Central memory CD8-positive, alpha-beta T cell (primary cell): Measurements from ENCODE around the gene PHB1.

Experiments used
- ATAC-seq: fragments of 150-1000 bp; cut with Tn5 transposase; replicated peaks from 2 replicates; pipeline ENCODE4 v1.10.0; 2022; ENCODE audit warnings: mild to moderate bottlenecking, moderate FRiP score, moderate number of reproducible peaks; ENCODE audit not compliant: poor library complexity, severe bottlenecking; ENCODE audit errors: extremely low read depth
- DNase-seq, 2 donors: peaks; one replicate each; pipeline ENCODE4 v3.0.0; 2021; ENCODE audit warnings: low spot score in 2 of 2
- H3K27ac Mint-ChIP-seq: one replicate; pipeline ENCODE4 v1.8.0; 2022; ENCODE audit warnings: low read depth, mild to moderate bottlenecking, moderate library complexity, mixed read lengths
- H3K27me3 Mint-ChIP-seq: one replicate; pipeline ENCODE4 v1.8.0; 2022; ENCODE audit warnings: mixed read lengths
- H3K36me3 Mint-ChIP-seq: one replicate; pipeline ENCODE4 v1.8.0; 2022; ENCODE audit warnings: mild to moderate bottlenecking, moderate library complexity, mixed read lengths; ENCODE audit not compliant: insufficient read depth
- H3K4me1 Mint-ChIP-seq: one replicate; pipeline ENCODE4 v1.8.0; 2022; ENCODE audit warnings: mixed read lengths
- H3K4me3 Mint-ChIP-seq: one replicate; pipeline ENCODE4 v1.8.0; 2022; ENCODE audit warnings: mild to moderate bottlenecking, moderate library complexity, mixed read lengths
- H3K9me3 Mint-ChIP-seq: one replicate; pipeline ENCODE4 v1.8.0; 2022; ENCODE audit warnings: mixed read lengths

PHB1 gene

GRCh38 chr17:49414622-49415350 is at the start of gene PHB1:
TSS of gene PHB1 (minus strand) at chr17:49414882. CDS start at chr17:49413264, 1,618 bp downstream.
- Mint-ChIP-seq H3K27ac (peak within 1 kb of the TSS; percentile 79), H3K36me3 (peaks cover 27% of the 10 kb centered on the region), H3K4me3 (peak within 1 kb of the TSS; percentile 90), H3K27me3 (no peaks in the 10 kb centered on the region), H3K9me3 (no peaks in the 10 kb centered on the region), H3K4me1 (peaks cover 25% of the 10 kb centered on the region)
- peak; percentile 99 for ATAC-seq
- peak; percentile 82 to 90 for DNase-seq

DNA sequence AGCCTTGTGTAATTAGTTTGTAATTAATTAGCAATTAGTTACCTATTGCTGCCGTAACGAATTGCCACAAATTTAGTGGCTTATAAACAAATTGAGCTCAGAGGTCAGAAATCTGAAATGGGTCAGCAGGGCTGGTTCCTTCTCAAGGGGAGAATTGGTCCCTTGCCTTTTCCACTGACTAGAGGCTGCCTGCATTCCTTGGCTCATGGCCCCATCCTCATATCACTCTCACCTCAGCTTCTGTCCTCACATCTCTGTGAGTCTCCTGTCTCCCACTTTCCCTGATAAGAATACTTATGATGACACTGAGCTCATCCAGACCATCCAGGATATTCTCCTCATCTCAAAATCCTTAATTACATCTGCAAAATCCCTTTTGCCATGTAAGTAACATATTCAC is 49.4 kb upstream of the PHB1 start:
- Mint-ChIP-seq H3K27ac (no peak overlapping the region), H3K9me3 (peaks cover 5% of the 10 kb centered on the region), H3K27me3 (peaks cover 100% of the 10 kb centered on the region), H3K4me3 (no peak overlapping the region), H3K4me1 (no peaks in the 10 kb centered on the region), H3K36me3 (no peaks in the 10 kb centered on the region)
- DNase-seq (no peak), ATAC-seq (no peak)

- no peaks in the 10 kb centered on the region for H3K4me1 Mint-ChIP-seq
- H3K4me3 Mint-ChIP-seq = no peak overlapping the region
- H3K27me3 Mint-ChIP-seq = peaks cover 99% of the 10 kb centered on the region
- no peak overlapping the region for H3K27ac Mint-ChIP-seq
- ATAC-seq = no peak
- peaks cover 5% of the 10 kb centered on the region for H3K9me3 Mint-ChIP-seq
- DNase-seq = no peak
- H3K36me3 Mint-ChIP-seq = no peaks in the 10 kb centered on the region
Measured at GRCh38 chr17:49461580-49461979, 46.9 kb upstream of the PHB1 start.

GRCh38 chr17:49460401-49460800 is 45.7 kb upstream of the PHB1 start:
- DNase-seq (no peak), ATAC-seq (no peak)
- no peaks in the 10 kb centered on the region for H3K4me1 Mint-ChIP-seq
- H3K4me3 Mint-ChIP-seq = no peak overlapping the region
- H3K27me3 Mint-ChIP-seq = peaks cover 99% of the 10 kb centered on the region
- no peaks in the 10 kb centered on the region for H3K36me3 Mint-ChIP-seq
- H3K9me3 Mint-ChIP-seq = peaks cover 5% of the 10 kb centered on the region
- H3K27ac Mint-ChIP-seq = no peak overlapping the region

- peaks cover 5% of the 10 kb centered on the region for H3K9me3 Mint-ChIP-seq
Measured at GRCh38 chr17:49459401-49459984, 44.8 kb upstream of the PHB1 start.

GRCh38 chr17:49457564-49458535 is 43.2 kb upstream of the PHB1 start:
- H3K9me3 Mint-ChIP-seq = no peaks in the 10 kb centered on the region
- peaks cover 74% of the 10 kb centered on the region for H3K27me3 Mint-ChIP-seq
- ATAC-seq = no peak
- DNase-seq = no peak
- H3K4me3 Mint-ChIP-seq = no peak overlapping the region
- no peaks in the 10 kb centered on the region for H3K4me1 Mint-ChIP-seq
- H3K36me3 Mint-ChIP-seq = no peaks in the 10 kb centered on the region
- no peak overlapping the region for H3K27ac Mint-ChIP-seq

More at GRCh38 chr17:49459401-49459984, 44.8 kb upstream of the PHB1 start:
- no peak for ATAC-seq
- no peak overlapping the region for H3K4me3 Mint-ChIP-seq
- H3K27ac Mint-ChIP-seq = no peak overlapping the region
- no peak for DNase-seq
- no peaks in the 10 kb centered on the region for H3K36me3 Mint-ChIP-seq
- H3K4me1 Mint-ChIP-seq = no peaks in the 10 kb centered on the region
- H3K27me3 Mint-ChIP-seq = peaks cover 90% of the 10 kb centered on the region

GRCh38 chr17:49456183-49456965 is 41.7 kb upstream of the PHB1 start:
- Mint-ChIP-seq H3K36me3 (no peaks in the 10 kb centered on the region), H3K9me3 (no peaks in the 10 kb centered on the region), H3K4me3 (no peak overlapping the region), H3K4me1 (no peaks in the 10 kb centered on the region), H3K27me3 (peaks cover 59% of the 10 kb centered on the region), H3K27ac (no peak overlapping the region)
- DNase-seq = no peak
- ATAC-seq = no peak

DNA sequence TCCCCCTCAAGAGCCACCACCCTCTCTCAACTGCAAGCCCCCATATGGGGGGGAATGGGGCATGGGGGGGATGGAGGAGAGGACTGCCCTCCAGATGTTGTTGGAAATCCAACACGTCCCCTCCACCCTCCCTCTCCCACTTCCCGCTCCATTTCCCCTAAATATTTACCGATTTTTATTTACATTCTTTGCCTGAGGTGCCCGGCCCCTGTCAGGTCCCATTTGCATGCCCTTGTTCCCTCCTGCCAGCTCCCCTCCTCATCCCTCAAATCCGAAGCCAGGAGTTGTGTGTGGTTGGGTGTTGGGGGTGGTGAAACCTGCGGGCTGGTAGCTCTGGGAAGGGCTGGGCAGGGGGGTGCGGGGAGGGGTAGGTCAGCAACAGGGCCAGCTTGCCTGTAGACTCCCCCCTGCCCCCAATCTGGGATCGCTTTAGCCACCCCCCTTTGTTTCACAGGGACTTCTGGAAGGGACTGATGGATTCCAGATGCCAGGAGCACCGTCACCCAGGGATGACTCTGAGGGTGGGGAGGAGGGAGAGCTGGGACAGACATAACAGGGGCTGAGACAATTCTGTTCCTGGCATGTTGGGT is 40.7 kb upstream of the PHB1 start:
- H3K9me3 Mint-ChIP-seq = no peaks in the 10 kb centered on the region
- DNase-seq = no peak
- H3K36me3 Mint-ChIP-seq = no peaks in the 10 kb centered on the region
- no peaks in the 10 kb centered on the region for H3K4me1 Mint-ChIP-seq
- no peak for ATAC-seq
- no peak overlapping the region for H3K4me3 Mint-ChIP-seq
- H3K27me3 Mint-ChIP-seq = peaks cover 49% of the 10 kb centered on the region
- H3K27ac Mint-ChIP-seq = no peak overlapping the region

DNA sequence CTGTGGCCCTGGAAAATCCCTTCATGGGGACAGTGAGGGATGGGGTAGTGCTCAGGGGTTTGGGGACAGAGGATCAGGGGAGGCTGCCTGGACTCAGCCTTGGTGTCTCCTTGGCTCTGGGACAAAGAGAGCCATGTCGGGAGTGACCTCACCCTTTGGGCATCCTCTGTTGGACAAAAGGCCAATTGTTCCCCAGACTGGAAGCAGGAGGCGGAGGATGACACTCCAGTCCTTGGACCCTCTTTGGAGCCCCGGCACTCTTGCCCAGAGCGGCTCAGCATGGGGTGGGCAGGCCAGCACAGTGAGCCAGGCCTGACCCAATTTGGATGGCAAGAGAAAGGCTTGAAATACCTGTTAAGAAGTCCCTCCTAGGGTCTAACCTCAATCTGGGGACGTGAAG is 39.4 kb upstream of the PHB1 start:
- ATAC-seq (no peak), DNase-seq (no peak)
- no peaks in the 10 kb centered on the region for H3K4me1 Mint-ChIP-seq
- peaks cover 36% of the 10 kb centered on the region for H3K27me3 Mint-ChIP-seq
- H3K27ac Mint-ChIP-seq = no peak overlapping the region
- H3K4me3 Mint-ChIP-seq = no peak overlapping the region
- H3K36me3 Mint-ChIP-seq = no peaks in the 10 kb centered on the region
- H3K9me3 Mint-ChIP-seq = no peaks in the 10 kb centered on the region

GRCh38 chr17:49452661-49453060 is 38.0 kb upstream of the PHB1 start:
- Mint-ChIP-seq H3K27me3 (peaks cover 23% of the 10 kb centered on the region), H3K4me1 (no peaks in the 10 kb centered on the region), H3K36me3 (no peaks in the 10 kb centered on the region), H3K9me3 (no peaks in the 10 kb centered on the region), H3K27ac (no peak overlapping the region), H3K4me3 (no peak overlapping the region)
- ATAC-seq = no peak
- DNase-seq = no peak

DNA sequence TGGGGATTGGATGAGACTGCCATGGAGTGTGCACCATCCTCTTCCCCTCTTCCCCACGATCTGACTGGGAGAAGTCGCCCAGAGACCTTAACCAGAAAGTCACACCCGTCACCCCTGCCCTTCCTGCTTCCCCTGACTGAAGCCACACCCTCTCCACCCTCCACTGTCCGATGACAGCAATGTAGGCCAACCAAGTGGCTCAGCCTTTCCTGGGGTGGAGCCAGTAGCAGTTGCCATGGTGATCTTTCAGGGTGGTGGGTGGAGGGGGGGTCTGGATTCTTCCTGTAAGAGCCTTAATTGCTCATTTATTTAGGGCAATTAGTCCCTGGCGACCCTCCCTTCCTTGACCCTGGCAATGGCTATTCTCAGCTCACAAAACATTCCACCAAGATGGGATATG is 37.5 kb upstream of the PHB1 start:
- peaks cover 18% of the 10 kb centered on the region for H3K27me3 Mint-ChIP-seq
- H3K36me3 Mint-ChIP-seq = no peaks in the 10 kb centered on the region
- no peak overlapping the region for H3K4me3 Mint-ChIP-seq
- no peak overlapping the region for H3K27ac Mint-ChIP-seq
- H3K9me3 Mint-ChIP-seq = no peaks in the 10 kb centered on the region
- no peak for DNase-seq
- H3K4me1 Mint-ChIP-seq = no peaks in the 10 kb centered on the region
- ATAC-seq = no peak

DNA sequence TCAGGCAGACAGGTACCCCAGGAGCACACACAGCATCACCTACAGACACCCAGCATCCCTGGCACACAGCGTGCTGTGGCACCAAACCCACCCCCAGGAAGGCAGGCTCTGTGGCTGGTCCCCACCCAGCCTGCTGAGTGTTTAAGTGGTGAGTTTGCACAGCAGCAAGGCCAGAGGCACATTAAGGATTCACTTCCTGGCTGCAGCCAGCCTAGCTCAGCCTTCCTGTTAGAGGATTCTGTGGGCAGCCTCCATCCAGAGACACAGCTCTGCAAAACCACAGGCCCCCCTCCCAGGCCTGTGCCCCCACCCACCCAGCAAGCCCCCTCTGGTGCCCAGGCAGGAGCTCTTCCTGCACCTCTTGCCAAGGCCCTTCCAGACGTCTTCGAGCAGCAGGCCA is 36.1 kb upstream of the PHB1 start:
- H3K27ac Mint-ChIP-seq = no peak overlapping the region
- H3K36me3 Mint-ChIP-seq = no peaks in the 10 kb centered on the region
- no peak overlapping the region for H3K4me3 Mint-ChIP-seq
- H3K27me3 Mint-ChIP-seq = peaks cover 9% of the 10 kb centered on the region
- no peaks in the 10 kb centered on the region for H3K9me3 Mint-ChIP-seq
- no peaks in the 10 kb centered on the region for H3K4me1 Mint-ChIP-seq
- DNase-seq (no peak), ATAC-seq (no peak)
